Measurements from ENCODE around the gene MRRF.

MRRF gene

GRCh38 chr9:122228568-122229484 is 35.9 kb upstream of the MRRF start, which contains the start of gene LHX6:
LHX6 (minus strand) TSS chr9:122228957; CDS start chr9:122228740, 217 bp downstream.
- DNase-seq (ENCODE audit: low spot score): peak; percentile 37

DNA sequence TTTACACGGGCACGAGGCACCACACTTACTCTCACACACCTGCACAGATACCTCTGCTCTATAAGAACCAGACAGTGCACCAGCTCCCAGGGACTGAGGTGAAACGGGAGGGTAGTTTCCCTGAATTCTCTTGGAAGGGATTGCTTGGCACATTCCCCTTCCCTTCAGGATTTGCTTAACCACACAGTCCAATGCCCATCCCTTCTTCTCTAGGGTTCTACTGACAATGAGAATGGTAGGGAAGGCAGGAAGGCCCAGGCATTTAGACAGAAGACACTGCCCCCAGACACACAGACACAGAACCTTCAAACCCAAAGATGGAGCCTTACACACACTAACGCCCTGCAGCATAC is 35.2 kb upstream of the MRRF start:
- DNase-seq (ENCODE audit: low spot score): no peak

- no peak for DNase-seq (ENCODE audit: low spot score)
Measured at GRCh38 chr9:122232796-122233306, 31.8 kb upstream of the MRRF start.

DNA sequence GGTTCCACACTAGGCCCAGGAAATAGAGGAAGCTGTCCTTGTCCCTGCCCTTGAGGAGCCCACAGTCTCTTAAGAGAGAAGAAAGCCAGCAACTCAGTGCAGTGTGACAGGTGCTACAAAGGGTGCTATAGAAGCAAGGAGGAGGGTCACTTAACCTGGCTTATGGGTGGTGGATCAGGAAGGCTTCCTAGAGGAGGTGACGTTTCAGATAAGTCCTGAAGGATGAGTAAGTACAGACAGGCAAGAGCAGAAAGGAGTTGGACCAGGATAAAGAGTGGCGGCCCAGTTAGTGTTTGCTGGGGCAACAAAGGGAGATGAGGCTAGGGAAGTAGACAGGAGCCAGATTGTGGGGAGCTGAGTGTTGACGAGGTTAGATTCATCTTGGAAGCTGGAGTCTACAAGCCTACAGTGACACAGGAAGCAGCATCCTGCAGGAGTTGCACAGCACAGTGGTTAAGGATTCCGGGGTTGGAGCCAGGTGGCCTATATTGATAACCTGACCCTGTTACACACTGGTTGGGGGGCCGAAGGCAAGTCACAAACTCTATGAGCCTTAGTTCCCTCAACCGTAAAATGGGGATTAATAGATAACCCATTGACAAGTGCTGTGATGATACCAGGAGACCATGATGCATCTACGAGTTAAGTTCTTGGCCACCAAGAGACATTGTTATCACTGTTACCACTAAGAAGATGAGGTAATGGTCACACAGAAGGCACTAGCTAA is 30.5 kb upstream of the MRRF start:
- no peak for DNase-seq (ENCODE audit: low spot score)

- DNase-seq (ENCODE audit: low spot score): no peak
Measured at GRCh38 chr9:122236681-122237080, 28.0 kb upstream of the MRRF start.

DNA sequence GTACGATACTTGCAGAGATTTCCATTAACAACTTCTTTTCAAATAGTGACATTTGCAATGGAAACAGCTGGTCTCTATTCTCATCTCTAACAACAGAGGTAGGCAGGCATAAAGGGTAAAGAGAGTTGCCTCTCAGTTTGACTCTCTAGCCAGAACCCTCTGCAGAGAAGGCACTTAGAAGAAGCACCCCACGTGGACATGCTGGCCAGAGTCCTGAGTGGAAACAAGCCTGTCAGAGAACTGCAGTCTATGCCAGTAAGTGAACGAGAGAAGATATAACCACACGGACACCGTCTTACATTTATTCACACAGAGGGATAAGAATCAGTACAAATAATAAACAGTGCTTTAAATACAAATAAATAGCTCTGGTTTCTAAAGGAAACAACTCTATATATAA is 25.0 kb upstream of the MRRF start:
- DNase-seq (ENCODE audit: low spot score): no peak

GRCh38 chr9:122244349-122244748 is 20.3 kb upstream of the MRRF start:
- no peak for DNase-seq (ENCODE audit: low spot score)

GRCh38 chr9:122246666-122247065 is 18.0 kb upstream of the MRRF start:
- no peak for DNase-seq (ENCODE audit: low spot score)

DNA sequence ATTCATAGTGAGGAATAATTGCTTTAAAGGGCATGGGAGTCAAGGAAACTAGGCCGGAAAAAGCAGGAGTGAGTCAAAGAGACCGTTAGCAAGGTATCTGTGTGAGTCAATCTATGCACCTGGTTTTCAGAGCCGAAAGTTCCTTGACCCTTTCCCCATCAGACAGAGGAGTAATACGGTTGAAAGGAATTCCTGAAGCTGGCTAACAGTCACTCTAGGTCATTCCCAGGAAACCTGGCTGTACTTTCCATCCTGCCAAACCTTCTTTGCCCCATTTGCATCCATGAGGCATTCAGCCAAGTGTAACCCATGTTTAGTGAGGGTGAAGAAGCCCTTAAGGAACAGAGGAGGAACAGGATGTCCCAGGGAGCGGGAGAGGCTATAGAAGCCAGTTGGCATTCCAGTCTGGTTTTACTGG is 16.2 kb upstream of the MRRF start:
- no peak for DNase-seq (ENCODE audit: low spot score)

DNA sequence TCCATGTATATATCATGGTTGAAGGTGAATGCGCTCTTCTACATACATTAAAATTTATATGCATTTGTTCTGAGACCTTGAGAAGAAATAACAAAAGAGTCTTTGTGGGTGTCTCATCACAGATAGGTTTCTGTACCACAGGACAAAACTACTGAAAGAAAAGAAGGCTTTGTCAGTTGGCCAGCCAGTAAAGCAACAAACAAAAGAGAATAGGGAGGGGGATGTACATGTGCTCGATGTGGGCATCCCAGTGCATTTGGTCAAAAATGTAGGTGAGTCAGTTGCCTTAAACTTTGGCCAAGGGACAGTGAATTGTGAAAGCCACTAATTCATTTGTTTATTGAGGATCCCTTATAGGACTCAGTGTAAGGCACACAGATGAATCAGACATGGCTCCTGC is 13.3 kb upstream of the MRRF start:
- no peak for DNase-seq (ENCODE audit: low spot score)

- no peak for DNase-seq (ENCODE audit: low spot score)
Measured at GRCh38 chr9:122252796-122253195, 11.9 kb upstream of the MRRF start.

- DNase-seq (ENCODE audit: low spot score): no peak
Measured at GRCh38 chr9:122254761-122255160, 9.9 kb upstream of the MRRF start.

DNA sequence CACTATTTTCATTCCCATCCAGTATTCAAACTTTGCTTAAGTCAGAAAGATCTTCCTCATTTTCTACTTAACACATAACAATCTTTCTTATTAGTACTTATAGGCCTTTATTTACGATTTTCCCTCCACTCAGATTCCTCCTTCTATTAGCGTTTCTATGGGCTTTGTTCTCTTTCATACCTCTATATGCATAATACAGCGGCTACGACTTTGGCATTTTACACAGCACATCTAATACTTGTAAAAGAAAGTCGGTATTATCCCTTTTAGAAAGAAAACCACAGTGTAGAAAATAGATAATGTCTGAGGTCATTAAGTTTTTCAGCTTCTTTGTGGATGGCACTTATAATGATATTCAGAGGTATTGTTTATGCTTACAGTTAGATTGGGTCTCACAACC is 8.5 kb upstream of the MRRF start:
- DNase-seq (ENCODE audit: low spot score): no peak

DNA sequence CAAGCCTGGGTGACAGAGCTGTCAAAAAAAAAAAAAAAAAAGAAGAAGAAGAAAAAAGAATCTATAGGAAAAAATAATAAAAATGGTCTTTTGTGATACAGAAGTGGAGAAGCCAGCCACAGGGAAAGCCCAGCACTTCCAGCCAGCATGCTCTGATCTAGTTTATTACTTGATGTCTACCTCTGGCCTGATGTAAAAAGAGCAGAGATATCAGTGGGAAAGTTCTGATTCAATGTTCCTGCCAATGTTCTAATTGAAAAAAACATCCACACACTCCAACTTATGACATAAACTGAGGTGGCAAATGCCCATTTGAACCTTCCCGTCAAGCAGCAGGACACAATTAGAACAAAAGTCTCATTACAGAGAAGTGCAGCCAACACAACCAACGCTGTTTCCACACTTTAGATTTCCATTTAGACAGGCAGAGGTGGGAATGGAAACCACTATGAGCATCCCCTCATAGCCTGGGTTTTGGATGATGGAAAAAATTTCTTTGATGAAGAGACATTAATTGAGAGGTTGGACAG is 5.7 kb upstream of the MRRF start:
- DNase-seq (ENCODE audit: low spot score): no peak

DNA sequence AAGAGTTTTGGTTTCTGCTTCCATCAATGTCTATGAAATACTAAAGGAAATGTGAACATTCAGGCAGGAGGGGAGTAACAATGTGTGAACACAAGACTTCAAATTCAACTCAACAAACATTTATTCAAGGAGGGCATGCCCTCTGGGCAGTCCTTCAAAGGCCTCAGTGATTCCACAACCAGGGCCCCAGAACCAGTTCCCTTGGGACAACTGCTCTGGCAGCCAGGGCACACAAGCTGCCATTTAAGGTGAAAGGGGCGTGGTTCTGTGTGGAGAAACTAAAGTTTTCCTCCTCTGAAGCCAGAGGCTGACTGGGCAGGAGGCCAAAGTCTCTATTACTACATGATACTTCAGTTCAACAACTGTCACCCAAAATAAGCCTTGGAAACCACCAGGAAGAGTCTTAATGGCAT is 3.2 kb upstream of the MRRF start:
- DNase-seq (ENCODE audit: low spot score): no peak

DNA sequence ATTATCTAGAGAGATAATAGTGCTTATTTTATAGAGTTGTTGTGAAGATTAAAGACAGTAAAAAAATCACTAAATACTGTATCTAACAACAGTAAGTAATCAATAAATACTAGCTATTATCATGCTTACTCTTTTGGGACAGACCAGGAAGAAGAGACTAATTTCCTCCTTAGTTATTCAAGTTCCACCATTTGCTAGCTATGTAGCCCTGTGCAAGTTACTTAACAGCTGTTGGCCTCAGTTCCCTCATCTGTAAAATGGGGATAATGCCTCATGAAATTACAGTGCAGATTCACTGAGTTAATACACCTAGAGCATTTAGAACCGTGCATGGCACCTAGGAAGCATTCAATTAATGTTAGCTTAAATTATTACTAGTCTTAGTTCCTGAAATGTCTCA is 2.6 kb upstream of the MRRF start:
- no peak for DNase-seq (ENCODE audit: low spot score)

GRCh38 chr9:122263699-122264349 is 858 bp upstream of the MRRF start:
- DNase-seq (ENCODE audit: low spot score): peak; percentile 7

- DNase-seq (ENCODE audit: low spot score): peak; percentile 87
Measured at GRCh38 chr9:122265149-122265915, 650 bp downstream of the MRRF start.

- DNase-seq (ENCODE audit: low spot score): no peak
Measured at GRCh38 chr9:122268041-122268814, 3.5 kb downstream of the MRRF start.

DNA sequence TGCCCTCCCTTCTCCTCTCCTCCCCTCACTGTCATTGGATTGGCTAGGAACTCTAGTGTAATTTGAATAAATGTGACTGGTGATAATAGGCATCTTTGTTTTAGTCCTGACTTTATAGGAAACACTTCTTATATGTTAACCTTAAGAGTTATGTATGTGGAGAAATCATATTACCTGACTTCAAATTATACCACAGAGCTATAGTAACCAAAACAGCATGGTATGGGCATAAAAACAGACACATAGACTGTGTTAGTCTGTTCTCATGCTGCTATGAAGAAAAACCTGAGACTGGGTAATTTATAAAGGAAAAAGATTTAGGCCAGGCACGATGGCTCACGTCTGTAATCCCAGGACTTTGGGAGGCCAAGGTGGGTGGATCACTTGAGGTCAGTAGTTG is 9.4 kb downstream of the MRRF start:
- no peak for DNase-seq (ENCODE audit: low spot score)

DNA sequence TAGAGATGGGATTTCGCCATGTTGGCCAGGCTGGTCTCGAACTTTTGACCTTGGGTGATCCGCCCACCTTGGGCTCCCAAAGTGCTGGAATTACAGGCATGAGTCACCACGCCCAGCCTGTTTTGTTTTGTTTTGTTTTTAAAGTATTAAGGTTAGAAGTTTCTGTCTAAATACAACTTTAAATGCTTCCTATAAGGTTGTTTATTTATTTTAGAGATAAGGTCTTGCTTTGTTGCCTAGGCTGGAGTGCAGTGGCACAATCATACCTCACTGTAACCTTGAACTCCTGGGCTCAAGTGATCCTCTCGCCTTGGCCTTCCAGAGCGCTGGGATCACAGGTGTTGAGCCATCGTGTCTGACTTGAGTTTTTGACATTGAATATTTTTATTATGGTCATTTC is 11.4 kb downstream of the MRRF start:
- no peak for DNase-seq (ENCODE audit: low spot score)

All from SW480 (cell line).